Ishikawa (cell line): ENCODE measurements around the gene MACROD2.

Experiments
- CEBPB ChIP-seq: IDR thresholded peaks from 2 replicates; pipeline ENCODE4 v1.6.1; 2012
- CREB1 ChIP-seq: IDR thresholded peaks from 2 replicates; pipeline ENCODE4 v1.6.1; 2012; ENCODE audit warnings: low read depth
- EGR1 ChIP-seq: IDR thresholded peaks from 2 replicates; pipeline ENCODE4 v1.6.1; 2012
- EP300 ChIP-seq: IDR thresholded peaks from 2 replicates; pipeline ENCODE4 v1.6.1; 2012; ENCODE audit warnings: borderline replicate concordance
- FOXM1 ChIP-seq: IDR thresholded peaks from 2 replicates; pipeline ENCODE4 v1.6.1; 2012; ENCODE audit warnings: low read depth, borderline replicate concordance
- MAX ChIP-seq: IDR thresholded peaks from 2 replicates; pipeline ENCODE4 v1.6.1; 2012
- NFIC ChIP-seq: IDR thresholded peaks from 2 replicates; pipeline ENCODE4 v1.6.1; 2012
- RAD21 ChIP-seq: IDR thresholded peaks from 2 replicates; pipeline ENCODE4 v1.6.1; 2012; ENCODE audit warnings: low read depth
- REST ChIP-seq: IDR thresholded peaks from 2 replicates; pipeline ENCODE4 v1.6.1; 2012; ENCODE audit warnings: low read depth, mild to moderate bottlenecking
- TAF1 ChIP-seq: IDR thresholded peaks from 2 replicates; pipeline ENCODE4 v1.6.1; 2012; ENCODE audit warnings: low read depth, mild to moderate bottlenecking
- TCF12 ChIP-seq: IDR thresholded peaks from 2 replicates; pipeline ENCODE4 v1.6.1; 2012; ENCODE audit warnings: low read depth
- TEAD4 ChIP-seq: IDR thresholded peaks from 2 replicates; pipeline ENCODE4 v1.6.1; 2012
- USF1 ChIP-seq: IDR thresholded peaks from 2 replicates; pipeline ENCODE4 v1.6.1; 2012
- YY1 ChIP-seq: IDR thresholded peaks from 2 replicates; pipeline ENCODE4 v1.6.1; 2012; ENCODE audit warnings: low read depth
- ZBTB7A ChIP-seq: IDR thresholded peaks from 2 replicates; pipeline ENCODE4 v1.6.1; 2012; ENCODE audit warnings: low read depth

The MACROD2 gene

GRCh38 chr20:15214051-15214450 is 1218.7 kb downstream of the MACROD2 start:
- TF ChIP-seq EGR1: no peak
- no peak for TF ChIP-seq TAF1
- no peak for TF ChIP-seq EP300
- no peak for TF ChIP-seq CEBPB
- TF ChIP-seq MAX: no peak

GRCh38 chr20:15220009-15220656 is 1224.8 kb downstream of the MACROD2 start:
- TF ChIP-seq YY1 (no peak), EP300 (no peak), CEBPB (no peak), ZBTB7A (no peak), REST (no peak), RAD21 (no peak), FOXM1 (no peak), TCF12 (no peak), MAX (no peak), EGR1 (no peak), CREB1 (no peak)

- TF ChIP-seq EGR1: no peak
- TF ChIP-seq NFIC: no peak
- TF ChIP-seq TAF1: no peak
- TF ChIP-seq CEBPB: no peak
- TF ChIP-seq ZBTB7A: no peak
- no peak for TF ChIP-seq CREB1
- no peak for TF ChIP-seq REST
- TF ChIP-seq TCF12: no peak
- TF ChIP-seq EP300: no peak
- TF ChIP-seq RAD21: no peak
- TF ChIP-seq TEAD4: no peak
- no peak for TF ChIP-seq USF1
- no peak for TF ChIP-seq FOXM1
- TF ChIP-seq MAX: no peak
Observed at GRCh38 chr20:15220778-15221565, 1225.7 kb downstream of the MACROD2 start.

- TF ChIP-seq EGR1 (no peak), EP300 (no peak), CREB1 (no peak), USF1 (no peak), NFIC (no peak), TCF12 (no peak), MAX (no peak), CEBPB (no peak)
Observed at GRCh38 chr20:15222502-15223330, 1227.4 kb downstream of the MACROD2 start.

GRCh38 chr20:15224199-15224598 is 1228.9 kb downstream of the MACROD2 start:
- no peak for TF ChIP-seq MAX
- TF ChIP-seq EP300: no peak
- no peak for TF ChIP-seq USF1
- TF ChIP-seq CEBPB: no peak
